T follicular helper cell (primary cell): Measurements from ENCODE around the gene AGXT2.
A peak's percentile ranks its signal among the peaks of the same experiment; 100 is the strongest.
"Not testable (repeated sequence)": the region's sequence is repeated elsewhere in the genome, so short reads cannot be mapped to it uniquely, and the experiment has no call there.

Experiments used
- DNase-seq: peaks from one replicate; pipeline ENCODE4 v3.0.0-alpha.2; 2020; ENCODE audit warnings: low read depth

The AGXT2 gene

DNA sequence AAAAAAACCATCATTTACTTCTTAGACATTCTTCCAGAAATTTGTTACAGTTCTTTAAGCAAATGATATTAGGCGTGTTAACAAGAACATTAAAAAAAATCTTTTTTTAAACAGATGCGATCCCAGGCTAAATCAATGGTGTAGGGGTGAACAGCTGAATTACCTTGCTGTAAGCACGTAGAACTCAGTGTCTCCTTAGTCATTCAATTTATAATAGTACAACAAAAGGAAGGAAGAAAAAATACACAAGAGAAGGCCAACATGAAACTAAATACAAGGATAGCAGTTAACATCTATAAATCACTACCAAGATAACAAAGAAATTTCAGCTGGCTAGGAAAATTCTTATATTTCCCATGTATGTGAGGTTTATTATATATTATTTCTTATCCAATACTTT is 35.4 kb downstream of the AGXT2 start:
- DNase-seq, result no peak

- DNase-seq, result no peak
These were observed 37.1 kb downstream of the AGXT2 start for GRCh38 chr5:35010676-35011075.

GRCh38 chr5:35009657-35010056 is 38.1 kb downstream of the AGXT2 start:
- DNase-seq, result no peak

GRCh38 chr5:35009019-35009418 is 38.7 kb downstream of the AGXT2 start:
- DNase-seq, result no peak

GRCh38 chr5:35004771-35005170 is 43.0 kb downstream of the AGXT2 start:
- DNase-seq, result no peak

DNA sequence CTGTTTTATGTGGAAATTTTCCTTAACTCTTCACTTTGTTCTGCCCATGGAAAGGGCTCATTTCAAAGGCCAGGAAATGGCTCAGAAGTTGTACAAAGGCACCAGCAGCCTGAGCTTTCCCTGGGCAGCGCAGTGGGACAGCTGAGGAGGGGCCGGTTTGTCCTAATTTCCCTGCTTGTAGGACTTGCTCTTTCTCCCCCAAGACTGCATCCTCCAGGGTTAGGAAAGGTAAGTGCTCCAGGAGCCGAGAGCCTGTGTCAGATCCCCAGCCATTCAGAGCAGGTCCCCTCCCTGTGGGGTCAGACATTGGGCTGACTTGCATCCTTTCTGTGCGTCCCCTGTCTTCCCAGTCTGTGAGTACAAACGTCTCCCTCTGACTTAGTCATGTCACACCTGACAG is 43.5 kb downstream of the AGXT2 start:
- no peak for DNase-seq

DNA sequence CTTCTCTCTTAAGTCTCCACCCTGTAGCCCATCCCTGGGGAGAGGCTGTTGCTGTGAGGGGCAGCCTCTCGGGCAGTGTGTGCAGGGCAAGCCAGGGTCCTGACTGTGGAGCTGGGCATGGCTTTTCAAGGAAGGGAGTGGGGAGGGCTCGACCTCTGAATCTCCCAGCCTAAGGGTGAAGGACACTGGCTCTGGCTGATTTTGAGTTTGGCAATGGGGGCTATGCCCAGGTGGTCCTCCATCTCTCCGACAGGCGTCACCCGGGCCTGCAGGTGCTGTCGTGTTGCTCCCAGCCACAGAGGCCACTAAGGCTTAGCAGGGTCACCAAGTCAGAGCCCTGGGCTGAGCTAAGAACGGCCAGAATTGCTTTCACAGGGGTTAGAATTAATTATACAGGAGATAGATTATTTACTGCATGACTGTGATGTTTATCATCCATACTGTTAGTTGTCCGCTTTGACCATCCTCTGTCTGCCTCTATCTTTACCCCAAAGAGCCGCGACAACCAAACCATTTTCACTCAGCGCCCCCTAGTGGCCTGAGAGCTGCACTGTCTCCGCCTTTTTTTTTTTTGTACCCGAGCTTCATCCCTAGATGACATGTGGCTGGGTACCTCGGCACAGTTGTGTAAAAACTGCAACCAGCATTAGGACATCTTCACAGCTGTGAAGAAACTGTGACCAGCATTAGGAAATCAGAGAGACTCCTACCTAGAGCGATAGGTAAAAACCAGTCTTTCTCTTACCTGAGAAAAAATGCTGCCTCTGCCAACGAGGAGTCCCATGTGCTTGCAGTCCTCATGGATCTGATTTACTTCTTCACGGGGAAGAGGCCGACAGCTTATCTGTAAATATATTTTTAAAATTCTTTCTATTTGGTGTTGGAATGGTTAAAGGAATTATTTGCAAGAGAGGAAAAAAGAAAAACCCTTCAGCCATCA is 44.5 kb downstream of the AGXT2 start:
- peak; percentile 15 for DNase-seq

- no peak for DNase-seq
These were observed 45.3 kb downstream of the AGXT2 start for GRCh38 chr5:35002459-35002858.

GRCh38 chr5:35001842-35002241 is 45.9 kb downstream of the AGXT2 start:
- DNase-seq, result no peak

GRCh38 chr5:34998058-34998789 is 49.5 kb downstream of the AGXT2 start:
- DNase-seq, result no peak

DNA sequence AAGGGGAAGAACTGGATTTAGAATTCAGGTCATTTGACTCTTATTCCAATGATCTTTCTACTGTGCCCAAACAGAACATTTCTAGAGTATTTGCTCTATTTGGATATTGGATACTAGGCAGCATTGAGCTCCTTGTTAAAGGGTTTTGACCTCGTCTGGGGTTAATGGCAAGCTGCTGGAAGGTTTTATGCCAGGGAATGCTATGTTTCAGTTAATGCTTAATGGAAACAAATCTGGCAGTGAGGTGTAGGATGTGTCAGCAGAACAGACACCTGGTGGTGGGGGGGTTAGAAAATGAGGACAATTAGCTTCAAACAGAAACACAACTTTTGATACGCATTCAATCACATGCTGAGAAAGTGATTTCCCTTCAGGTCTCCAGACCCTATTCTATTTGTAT is 51.5 kb downstream of the AGXT2 start:
- DNase-seq, result no peak

- no peak for DNase-seq
These were observed 53.8 kb downstream of the AGXT2 start for GRCh38 chr5:34993951-34994350.

- no peak for DNase-seq
These were observed 56.1 kb downstream of the AGXT2 start for GRCh38 chr5:34991486-34992238.

GRCh38 chr5:34986965-34987364 is 60.8 kb downstream of the AGXT2 start:
- no peak for DNase-seq

DNA sequence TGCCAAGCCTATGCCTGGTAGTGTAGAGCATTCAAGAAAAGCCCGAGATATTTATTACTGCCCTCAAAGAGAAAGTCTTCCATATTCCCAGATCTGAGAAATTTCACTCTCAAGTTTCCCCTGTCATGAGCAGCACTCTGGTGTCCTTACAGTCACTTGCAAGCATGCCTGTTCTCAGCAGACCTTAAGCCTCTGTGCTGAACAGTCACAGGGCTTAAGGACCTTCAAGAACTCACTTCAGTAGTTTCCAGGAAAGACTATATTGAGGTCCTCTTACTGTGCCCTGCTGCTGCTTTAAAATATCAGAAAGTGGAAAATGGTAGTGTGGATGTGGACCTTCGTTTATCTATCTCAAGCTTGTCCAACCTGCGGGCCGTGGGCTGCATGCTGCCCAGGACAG is 64.9 kb downstream of the AGXT2 start:
- no peak for DNase-seq

- no peak for DNase-seq
These were observed 69.1 kb downstream of the AGXT2 start for GRCh38 chr5:34978681-34979080.

- DNase-seq, result no peak
These were observed 69.7 kb downstream of the AGXT2 start for GRCh38 chr5:34977934-34978613.

- DNase-seq, result no peak
These were observed 71.4 kb downstream of the AGXT2 start for GRCh38 chr5:34976347-34976746.

- DNase-seq, result not testable (repeated sequence)
These were observed 76.1 kb downstream of the AGXT2 start for GRCh38 chr5:34971655-34972054.

DNA sequence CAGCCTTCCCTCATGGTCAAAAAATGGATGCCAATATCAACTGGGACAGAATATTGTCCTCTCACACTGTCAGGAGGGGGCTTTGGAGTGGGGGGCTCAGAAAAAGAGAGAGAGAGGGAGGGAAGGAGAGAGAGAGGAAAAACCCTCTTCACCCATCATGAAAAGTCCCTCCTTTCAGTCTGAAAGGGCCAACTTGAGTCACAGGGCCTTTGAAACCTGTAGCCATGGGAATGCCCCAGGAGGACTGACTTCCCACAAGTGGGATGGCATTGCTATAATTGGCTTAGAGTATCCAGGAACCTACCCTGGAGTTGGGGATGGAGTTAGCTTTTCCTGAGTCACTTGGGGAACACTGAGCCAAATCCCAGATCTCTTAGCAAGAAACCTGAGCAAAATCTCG is 77.2 kb downstream of the AGXT2 start:
- no peak for DNase-seq

GRCh38 chr5:34968258-34968657 is 79.5 kb downstream of the AGXT2 start:
- no peak for DNase-seq

GRCh38 chr5:34967540-34967939 is 80.2 kb downstream of the AGXT2 start:
- DNase-seq, result no peak
